PC-3 (cell line): ENCODE measurements around the gene LILRA2. TPM values are rescaled to one million over a fixed set of nuclear protein-coding genes. Genes with fewer than 3 reads are reported as not detected.
"Not testable (repeated sequence)": the region's sequence is repeated elsewhere in the genome, so short reads cannot be mapped to it uniquely, and the experiment has no call there.

Experiments used
- ATAC-seq: fragments of 200-7000 bp; cut with Tn5 transposase; 2 replicates; pipeline ENCODE4 v1.9.1; 2020; ENCODE audit warnings: mild to moderate bottlenecking, moderate library complexity
- BruUV-seq: library from RNA; stranded (reverse); fragments of 400-500 nt; replicated peaks from 2 replicates; lab custom pipeline; 2021; lab: Mats Ljungman, UMichigan
- CTCF ChIA-PET: fragments of 300-600 bp; sonication (Branson Sonifier 250); formaldehyde crosslinking; loops from one replicate; lab custom pipeline; 2022; ENCODE audit warnings: antibody characterized with exemption; lab: Charles Lee
- POLR2A ChIA-PET: fragments of 300-600 bp; sonication (Branson Sonifier 250); formaldehyde crosslinking; loops from one replicate; lab custom pipeline; 2022; ENCODE audit warnings: antibody characterized with exemption; ENCODE audit not compliant: unreplicated experiment; lab: Charles Lee
- DNase-seq: peaks from one replicate; pipeline ENCODE4 v3.0.0-alpha.2; 2015
- H2AFZ ChIP-seq: fragments of 300-600 bp; sonication (generic); 2 replicates; pipeline ENCODE4 v1.6.0; 2016; ENCODE audit warnings: antibody characterized with exemption, low read length
- H3F3A ChIP-seq: fragments of 300-600 bp; sonication (generic); one replicate; pipeline ENCODE4 v1.6.0; 2017; ENCODE audit warnings: antibody characterized with exemption, low read length, control low read depth, mild to moderate bottlenecking; ENCODE audit not compliant: unreplicated experiment
- H3K27ac ChIP-seq: fragments of 300-600 bp; sonication (generic); 2 replicates; pipeline ENCODE4 v1.5.1; 2016; ENCODE audit warnings: mild to moderate bottlenecking, low read length
- H3K27me3 ChIP-seq: fragments of 300-600 bp; sonication (generic); 2 replicates; pipeline ENCODE4 v1.6.1; 2016; ENCODE audit warnings: low read length, mixed read lengths
- H3K36me3 ChIP-seq: fragments of 300-600 bp; sonication (generic); 2 replicates; pipeline ENCODE4 v1.6.1; 2016; ENCODE audit warnings: low read depth, mixed run types, low read length, mixed read lengths
- H3K4me1 ChIP-seq: fragments of 300-600 bp; sonication (generic); 2 replicates; pipeline ENCODE4 v1.5.1; 2016; ENCODE audit warnings: low read length; ENCODE audit not compliant: insufficient read depth
- H3K4me2 ChIP-seq: fragments of 300-600 bp; sonication (generic); 2 replicates; pipeline ENCODE4 v1.6.0; 2016; ENCODE audit warnings: low read length
- H3K4me3 ChIP-seq: fragments of 300-600 bp; sonication (generic); 2 replicates; pipeline ENCODE4 v1.5.1; 2016; ENCODE audit warnings: mild to moderate bottlenecking, low read length, mixed read lengths
- H3K79me2 ChIP-seq: fragments of 300-600 bp; sonication (generic); 2 replicates; pipeline ENCODE4 v1.6.1; 2017; ENCODE audit warnings: low read length, mixed read lengths
- H3K9ac ChIP-seq: fragments of 300-600 bp; sonication (generic); 2 replicates; pipeline ENCODE4 v1.6.0; 2016; ENCODE audit warnings: mild to moderate bottlenecking, low read length
- H3K9me2 ChIP-seq: fragments of 300-600 bp; sonication (generic); replicated peaks from 2 replicates; pipeline ENCODE4 v1.6.1; 2016; ENCODE audit warnings: mixed run types, low read length, mixed read lengths
- H3K9me3 ChIP-seq: fragments of 300-600 bp; sonication (generic); 2 replicates; pipeline ENCODE4 v1.6.1; 2016; ENCODE audit warnings: low read length, mixed read lengths
- H4K20me1 ChIP-seq: fragments of 300-600 bp; sonication (generic); 2 replicates; pipeline ENCODE4 v1.6.1; 2016; ENCODE audit warnings: low read length, mixed read lengths
- EZH2 ChIP-seq: fragments of 300-600 bp; sonication (generic); IDR thresholded peaks from one replicate; pipeline ENCODE4 v1.6.1; 2017; ENCODE audit warnings: antibody characterized with exemption, mild to moderate bottlenecking, low read length; ENCODE audit not compliant: unreplicated experiment
- EZH2phosphoT487 ChIP-seq: fragments of 300-600 bp; sonication (generic); IDR thresholded peaks from 2 replicates; pipeline ENCODE4 v1.6.1; 2018; ENCODE audit warnings: mild to moderate bottlenecking, antibody characterized with exemption, low read length, borderline replicate concordance
- intact Hi-C: fragments of 100-400 bp; cut with micrococcal nuclease; formaldehyde crosslinking; loops from 2 replicates; pipeline ENCODE4 v1.9.0; 2023
- total RNA-seq: library from RNA; depleted of rRNA; stranded (reverse); fragments of >200 nt; gene quantifications from 2 replicates; pipeline ENCODE4 v1.2.3, GENCODE V29; 2014
- TF ChIP-seq, protein P1 (sequence below): fragments of 300-600 bp; sonication (generic); conservative IDR thresholded peaks from 2 replicates; pipeline ENCODE4 v1.5.1; 2017; ENCODE audit warnings: antibody characterized with exemption, low read depth, mild to moderate bottlenecking, low read length

The LILRA2 gene
- total RNA-seq, 1 experiment from 2014 or later: not detected

DNA sequence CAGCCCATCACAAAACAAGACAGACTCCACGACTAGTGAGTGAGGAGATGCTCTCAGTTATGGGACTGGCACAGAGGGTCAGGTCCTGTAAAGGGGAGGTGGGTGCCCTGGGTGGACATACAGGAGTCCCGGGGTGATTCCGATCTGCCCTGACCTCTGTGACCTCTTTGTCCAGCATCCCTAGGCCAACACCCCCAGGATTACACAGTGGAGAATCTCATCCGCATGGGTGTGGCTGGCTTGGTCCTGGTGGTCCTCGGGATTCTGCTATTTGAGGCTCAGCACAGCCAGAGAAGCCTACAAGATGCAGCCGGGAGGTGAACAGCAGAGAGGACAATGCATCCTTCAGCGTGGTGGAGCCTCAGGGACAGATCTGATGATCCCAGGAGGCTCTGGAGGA is 13.4 kb downstream of the LILRA2 start:
- intact Hi-C loops: no loop called here
- CTCF ChIA-PET: no interaction called here
- no peak overlapping the region for H3K4me3 ChIP-seq

GRCh38 chr19:54593445-54593844 is 19.9 kb downstream of the LILRA2 start, which contains the start of gene LILRA1:
Gene LILRA1, plus strand, starts transcription at chr19:54593632. Its CDS starts 613 bp downstream, at chr19:54594245.
- H3K36me3 ChIP-seq, ATAC-seq, H2AFZ ChIP-seq, H3K4me2 ChIP-seq, intact Hi-C loops, CTCF ChIA-PET, H3K9me3 ChIP-seq, H3K9ac ChIP-seq, H3F3A ChIP-seq, H3K4me3 ChIP-seq, H3K4me1 ChIP-seq, H3K27ac ChIP-seq, H3K79me2 ChIP-seq, BruUV-seq, H3K9me2 ChIP-seq, DNase-seq, H4K20me1 ChIP-seq, POLR2A ChIA-PET: not testable (repeated sequence)
- H3K27me3 ChIP-seq: peaks cover 97% of the 10 kb centered on the region

More for the DNA sequence above, 13.4 kb downstream of the LILRA2 start:
- no peak for TF ChIP-seq EZH2
- TF ChIP-seq EZH2phosphoT487: no peak
- TF ChIP-seq, protein P1, sequence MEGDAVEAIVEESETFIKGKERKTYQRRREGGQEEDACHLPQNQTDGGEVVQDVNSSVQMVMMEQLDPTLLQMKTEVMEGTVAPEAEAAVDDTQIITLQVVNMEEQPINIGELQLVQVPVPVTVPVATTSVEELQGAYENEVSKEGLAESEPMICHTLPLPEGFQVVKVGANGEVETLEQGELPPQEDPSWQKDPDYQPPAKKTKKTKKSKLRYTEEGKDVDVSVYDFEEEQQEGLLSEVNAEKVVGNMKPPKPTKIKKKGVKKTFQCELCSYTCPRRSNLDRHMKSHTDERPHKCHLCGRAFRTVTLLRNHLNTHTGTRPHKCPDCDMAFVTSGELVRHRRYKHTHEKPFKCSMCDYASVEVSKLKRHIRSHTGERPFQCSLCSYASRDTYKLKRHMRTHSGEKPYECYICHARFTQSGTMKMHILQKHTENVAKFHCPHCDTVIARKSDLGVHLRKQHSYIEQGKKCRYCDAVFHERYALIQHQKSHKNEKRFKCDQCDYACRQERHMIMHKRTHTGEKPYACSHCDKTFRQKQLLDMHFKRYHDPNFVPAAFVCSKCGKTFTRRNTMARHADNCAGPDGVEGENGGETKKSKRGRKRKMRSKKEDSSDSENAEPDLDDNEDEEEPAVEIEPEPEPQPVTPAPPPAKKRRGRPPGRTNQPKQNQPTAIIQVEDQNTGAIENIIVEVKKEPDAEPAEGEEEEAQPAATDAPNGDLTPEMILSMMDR: no peak
- Histone ChIP-seq H3K9me2 (no peaks in the 10 kb centered on the region), H3K9ac (no peak overlapping the region), H3K27me3 (peaks cover 74% of the 10 kb centered on the region), H3K27ac (no peak overlapping the region), H3F3A (no peaks in the 10 kb centered on the region), H2AFZ (no peak overlapping the region), H3K36me3 (no peaks in the 10 kb centered on the region), H3K4me1 (no peaks in the 10 kb centered on the region), H3K79me2 (no peaks in the 10 kb centered on the region), H3K9me3 (no peaks in the 10 kb centered on the region), H4K20me1 (no peaks in the 10 kb centered on the region), H3K4me2 (no peak overlapping the region)
- BruUV-seq: no TSS peak
- POLR2A ChIA-PET: no interaction called here
- ATAC-seq (no peak), DNase-seq (no peak)

GRCh38 chr19:54593931-54594626 is 20.5 kb downstream of the LILRA2 start:
- H3K4me3 ChIP-seq, intact Hi-C loops, H3K9me3 ChIP-seq, H3K79me2 ChIP-seq, POLR2A ChIA-PET, H3K9me2 ChIP-seq, ATAC-seq, H3F3A ChIP-seq, H2AFZ ChIP-seq, CTCF ChIA-PET, H4K20me1 ChIP-seq, H3K4me2 ChIP-seq, DNase-seq, H3K9ac ChIP-seq, BruUV-seq, H3K27ac ChIP-seq, H3K4me1 ChIP-seq, H3K36me3 ChIP-seq: not testable (repeated sequence)
- peaks cover 97% of the 10 kb centered on the region for H3K27me3 ChIP-seq
